Effector memory CD8-positive, alpha-beta T cell (primary cell): ENCODE data around the gene LRRC71.

ENCODE experiments used
- ATAC-seq: fragments of 150-1000 bp; cut with Tn5 transposase; replicated peaks from 2 replicates; pipeline ENCODE4 v1.10.0; 2021; ENCODE audit warnings: mild to moderate bottlenecking, moderate library complexity
- DNase-seq, 3 experiments: peaks; one replicate each; pipeline ENCODE4 v3.0.0; 2021
- H3K27ac Mint-ChIP-seq, 2 donors: one replicate each; pipeline ENCODE4 v1.8.0; 2022; ENCODE audit warnings: mild to moderate bottlenecking in 2 of 2, mixed read lengths in 2 of 2, moderate library complexity in 2 of 2
- H3K27me3 Mint-ChIP-seq, 2 donors: one replicate each; pipeline ENCODE4 v1.8.0; 2022; ENCODE audit warnings: mixed read lengths in 2 of 2
- H3K36me3 Mint-ChIP-seq: one replicate; pipeline ENCODE4 v1.8.0; 2022; ENCODE audit warnings: mild to moderate bottlenecking, moderate library complexity, mixed read lengths; ENCODE audit not compliant: insufficient read depth
- H3K4me1 Mint-ChIP-seq, 2 donors: one replicate each; pipeline ENCODE4 v1.8.0; 2022; ENCODE audit warnings: low read depth in 2 of 2, mixed read lengths in 2 of 2
- H3K4me3 Mint-ChIP-seq, 2 donors: one replicate each; pipeline ENCODE4 v1.8.0; 2022; ENCODE audit warnings: mild to moderate bottlenecking in 2 of 2, mixed read lengths in 2 of 2, moderate library complexity in 2 of 2
- H3K9me3 Mint-ChIP-seq, 2 donors: one replicate each; pipeline ENCODE4 v1.8.0; 2022; ENCODE audit warnings: mixed read lengths in 2 of 2

Gene LRRC71

DNA sequence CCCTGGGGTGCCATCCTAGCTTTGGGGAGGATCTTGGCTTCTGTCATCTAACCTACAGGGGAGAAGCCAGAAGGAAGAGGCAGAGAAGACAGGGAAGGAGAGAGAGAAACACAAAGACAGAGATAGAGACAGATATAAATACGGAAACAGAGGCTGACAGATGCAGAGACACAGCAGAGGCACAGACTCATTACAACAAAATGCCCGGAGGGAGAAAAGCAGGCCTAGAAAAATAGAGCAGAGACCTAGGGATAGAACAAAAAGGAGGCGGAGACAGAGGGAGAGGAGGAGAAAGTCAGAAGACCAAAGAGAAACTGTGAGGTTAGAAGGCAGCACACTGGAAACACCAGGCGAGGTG, 25.0 kb upstream of the LRRC71 start:
- ATAC-seq (no peak), DNase-seq (no peak)
- Mint-ChIP-seq H3K36me3 (no peaks in the 10 kb centered on the region), H3K9me3 (no peaks in the 10 kb centered on the region), H3K27me3 (peaks cover 69 to 98% of the 10 kb centered on the region in 2 donors), H3K27ac (no peak overlapping the region), H3K4me3 (no peak overlapping the region), H3K4me1 (peaks cover 6 to 11% of the 10 kb centered on the region in 2 donors)

DNA sequence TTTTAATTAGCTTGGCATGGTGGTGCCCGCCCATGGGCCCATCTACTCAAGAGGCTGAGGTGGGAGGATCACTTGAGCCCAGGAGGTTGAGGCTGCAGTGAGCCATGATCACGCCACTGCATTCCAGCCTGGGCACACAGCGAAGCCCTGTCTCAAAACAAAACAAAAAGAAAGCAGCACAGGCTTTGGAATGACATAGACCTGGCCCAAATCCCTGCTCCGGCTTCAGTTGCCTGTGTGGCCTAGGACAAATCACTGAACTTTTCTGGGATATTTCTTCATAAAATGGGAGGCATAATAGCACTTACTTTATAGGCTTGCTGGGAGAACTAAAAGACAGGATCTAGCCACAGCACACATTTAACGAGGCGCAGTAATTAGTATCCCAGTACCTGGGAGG, 24.5 kb upstream of the LRRC71 start:
- H3K36me3 Mint-ChIP-seq, result no peaks in the 10 kb centered on the region
- DNase-seq (no peak), ATAC-seq (no peak)
- H3K27ac Mint-ChIP-seq, result no peak overlapping the region
- H3K27me3 Mint-ChIP-seq, result peaks cover 69 to 98% of the 10 kb centered on the region in 2 donors
- no peaks in the 10 kb centered on the region for H3K9me3 Mint-ChIP-seq
- H3K4me1 Mint-ChIP-seq, result peaks cover 5 to 11% of the 10 kb centered on the region in 2 donors
- H3K4me3 Mint-ChIP-seq, result no peak overlapping the region

DNA sequence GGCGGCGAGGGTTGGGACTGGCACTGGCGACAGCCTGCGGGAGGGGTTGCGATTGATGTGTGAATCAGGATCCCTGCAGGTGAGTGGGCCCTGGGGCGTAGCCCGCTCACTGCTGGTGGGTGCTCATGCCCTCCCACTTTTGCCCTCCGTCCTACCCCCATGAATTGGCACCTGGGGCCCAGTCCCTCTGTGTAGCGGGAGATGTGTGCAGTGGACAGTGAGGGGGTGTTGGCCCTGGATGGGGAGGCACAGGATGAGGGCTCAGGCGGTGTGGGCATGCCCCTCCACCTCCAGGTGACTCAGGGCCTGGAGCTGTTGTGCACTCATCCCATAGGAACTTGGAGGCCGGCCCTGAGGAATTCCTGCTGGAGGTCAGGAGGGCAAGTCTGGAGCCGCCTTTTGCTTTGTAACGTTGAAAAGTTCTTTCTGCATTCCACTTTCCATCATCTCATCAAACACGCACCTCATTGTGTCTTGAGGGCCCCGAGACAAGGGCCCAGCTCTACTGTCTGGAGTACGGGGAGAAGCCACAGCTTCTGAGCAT, 23.9 kb upstream of the LRRC71 start:
- H3K27ac Mint-ChIP-seq, result no peak overlapping the region
- H3K27me3 Mint-ChIP-seq, result peaks cover 69 to 98% of the 10 kb centered on the region in 2 donors
- peaks cover 5 to 11% of the 10 kb centered on the region in 2 donors for H3K4me1 Mint-ChIP-seq
- DNase-seq (no peak), ATAC-seq (no peak)
- H3K9me3 Mint-ChIP-seq, result no peaks in the 10 kb centered on the region
- H3K36me3 Mint-ChIP-seq, result no peaks in the 10 kb centered on the region
- no peak overlapping the region for H3K4me3 Mint-ChIP-seq

DNA sequence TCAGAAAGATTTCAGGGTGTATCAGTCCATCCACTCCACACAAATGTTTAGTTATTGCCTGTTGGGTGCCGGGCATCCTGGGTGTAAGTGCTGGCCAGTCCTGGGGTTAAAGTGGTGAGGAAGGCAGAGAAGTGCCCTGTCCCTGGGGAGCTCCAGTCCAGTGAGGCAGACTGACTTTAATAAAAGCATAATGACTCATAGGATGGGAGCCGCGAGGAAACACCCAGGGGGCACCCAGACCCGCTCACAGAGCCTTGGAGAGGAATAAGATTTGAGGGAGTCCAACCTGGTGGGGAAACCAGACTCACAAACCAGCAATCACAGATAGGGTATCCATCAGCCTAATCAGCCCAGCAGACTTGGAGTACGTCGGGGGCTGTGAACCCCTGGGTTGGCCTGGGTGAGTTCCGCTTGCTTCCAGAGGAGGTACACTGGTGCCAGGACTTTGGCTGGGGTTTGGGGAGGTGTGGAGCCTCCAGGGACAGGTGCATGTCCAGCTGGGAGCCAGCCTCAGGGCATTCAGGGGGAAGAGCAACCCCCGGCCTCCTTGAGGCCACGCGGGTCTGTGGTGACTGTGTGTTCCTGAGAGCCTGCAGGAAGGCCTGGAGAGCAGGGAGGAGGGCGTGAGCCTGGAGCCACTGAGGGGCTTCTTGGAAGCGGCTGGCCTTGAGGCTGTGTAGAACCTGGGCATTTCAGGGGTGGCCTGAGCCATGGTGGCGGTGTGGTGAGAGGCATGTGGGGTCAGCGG, 23.2 kb upstream of the LRRC71 start:
- ATAC-seq (no peak), DNase-seq (no peak)
- H3K4me3 Mint-ChIP-seq, result no peak overlapping the region
- no peak overlapping the region for H3K27ac Mint-ChIP-seq
- peaks cover 72 to 99% of the 10 kb centered on the region in 2 donors for H3K27me3 Mint-ChIP-seq
- peaks cover 5 to 8% of the 10 kb centered on the region in 2 donors for H3K4me1 Mint-ChIP-seq
- H3K36me3 Mint-ChIP-seq, result no peaks in the 10 kb centered on the region
- H3K9me3 Mint-ChIP-seq, result no peaks in the 10 kb centered on the region

DNA sequence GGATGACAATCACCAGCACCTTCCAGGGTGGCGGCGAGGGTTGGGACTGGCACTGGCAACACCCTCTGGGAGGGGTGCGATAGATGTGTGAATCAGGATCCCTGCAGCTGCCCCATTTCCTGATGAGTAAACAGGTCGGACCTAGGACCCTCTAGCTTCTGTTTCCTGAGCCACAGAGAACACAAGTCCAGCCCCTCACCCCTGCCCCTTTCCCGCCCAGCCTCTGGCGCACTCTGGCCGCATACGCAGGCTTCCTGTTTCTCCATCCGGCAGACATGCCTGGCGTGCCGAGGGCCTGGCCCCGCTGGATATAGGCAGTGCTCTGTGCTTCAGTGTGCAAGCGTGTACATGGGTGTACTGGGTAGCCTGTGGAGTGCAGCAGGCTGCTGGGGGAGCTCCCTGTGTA, 22.3 kb upstream of the LRRC71 start:
- H3K4me1 Mint-ChIP-seq, result peaks cover 5 to 6% of the 10 kb centered on the region in 2 donors
- DNase-seq, result no peak
- H3K27ac Mint-ChIP-seq, result no peak overlapping the region
- no peak overlapping the region for H3K4me3 Mint-ChIP-seq
- H3K9me3 Mint-ChIP-seq, result no peaks in the 10 kb centered on the region
- H3K27me3 Mint-ChIP-seq, result peaks cover 72 to 95% of the 10 kb centered on the region in 2 donors
- ATAC-seq, result no peak
- no peaks in the 10 kb centered on the region for H3K36me3 Mint-ChIP-seq

DNA sequence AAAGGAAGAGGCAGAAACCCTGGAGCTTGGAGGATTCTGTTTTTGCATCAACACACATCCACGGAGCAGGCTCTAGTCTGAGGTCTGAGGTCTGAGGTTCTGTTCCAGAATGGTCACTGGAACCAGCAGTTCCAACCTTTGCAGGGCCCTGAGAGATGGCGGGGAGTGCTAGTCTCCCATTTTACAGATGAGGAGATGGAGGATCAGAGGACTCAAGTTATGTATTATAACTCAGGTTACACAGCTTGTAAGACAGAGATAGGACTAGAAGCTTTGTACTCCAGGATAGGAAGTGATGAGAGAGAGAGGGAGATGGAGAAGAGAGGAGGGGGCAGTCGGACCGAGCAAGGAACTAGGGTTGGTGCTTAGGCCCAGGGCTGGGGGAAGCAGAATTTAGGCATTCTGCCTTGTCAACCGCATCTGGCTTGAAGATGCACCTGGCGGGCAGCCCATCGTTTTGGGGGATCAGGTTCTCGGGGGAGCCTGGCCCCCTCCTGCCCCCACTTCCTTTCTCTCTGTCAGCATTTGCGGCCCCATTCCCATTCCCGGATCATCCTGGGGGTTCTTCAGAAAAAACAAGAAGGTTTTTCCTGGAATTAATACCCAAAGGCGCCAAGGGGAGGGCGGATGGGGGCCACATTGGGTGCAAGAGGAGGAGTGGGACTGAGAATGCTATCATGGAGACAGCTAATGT, 21.3 kb upstream of the LRRC71 start:
- no peak overlapping the region for H3K4me3 Mint-ChIP-seq
- H3K27me3 Mint-ChIP-seq, result peaks cover 76 to 86% of the 10 kb centered on the region in 2 donors
- ATAC-seq (no peak), DNase-seq (no peak)
- no peaks in the 10 kb centered on the region for H3K36me3 Mint-ChIP-seq
- peaks cover 5 to 6% of the 10 kb centered on the region in 2 donors for H3K4me1 Mint-ChIP-seq
- H3K9me3 Mint-ChIP-seq, result no peaks in the 10 kb centered on the region
- no peak overlapping the region for H3K27ac Mint-ChIP-seq

DNA sequence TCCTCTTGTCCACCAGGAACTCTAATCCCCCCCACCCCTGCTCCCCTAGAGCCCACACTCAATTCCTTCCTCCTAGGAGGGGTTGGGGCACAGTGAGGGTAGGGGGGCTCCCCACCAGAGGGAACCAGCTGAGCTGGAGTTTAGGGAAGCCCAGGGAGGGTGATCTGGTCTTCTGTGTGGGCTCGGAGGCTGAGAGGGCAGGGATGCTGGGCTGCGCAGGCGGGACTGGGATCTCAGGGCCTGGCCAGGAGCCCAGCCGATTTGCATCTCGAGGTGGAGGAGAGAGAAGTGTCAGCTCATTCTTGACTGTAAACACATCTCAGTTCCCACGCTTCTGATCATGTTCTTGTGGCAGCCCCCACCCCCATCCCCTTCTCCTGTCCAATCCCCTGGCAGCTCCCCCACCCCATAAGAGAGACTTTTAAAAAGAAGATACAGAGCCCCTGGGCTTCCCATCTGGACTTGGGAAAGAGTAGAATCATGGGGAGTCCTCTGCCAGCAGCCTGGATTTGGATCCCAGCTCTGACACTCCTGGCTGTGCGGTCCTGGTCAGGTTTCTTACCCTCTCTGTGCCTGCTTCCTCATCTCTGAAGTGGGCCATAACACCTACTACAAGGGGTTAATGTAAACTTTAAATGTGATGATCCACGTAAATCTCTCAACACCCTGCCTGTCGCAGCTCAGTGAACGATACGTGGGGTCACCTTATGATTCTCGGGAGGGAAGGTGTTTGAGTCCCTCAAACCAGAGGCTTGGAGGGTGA, 20.3 kb upstream of the LRRC71 start:
- no peaks in the 10 kb centered on the region for H3K36me3 Mint-ChIP-seq
- H3K27me3 Mint-ChIP-seq, result peaks cover 71 to 77% of the 10 kb centered on the region in 2 donors
- H3K4me1 Mint-ChIP-seq, result peaks cover 5 to 6% of the 10 kb centered on the region in 2 donors
- no peak overlapping the region for H3K27ac Mint-ChIP-seq
- no peak overlapping the region for H3K4me3 Mint-ChIP-seq
- H3K9me3 Mint-ChIP-seq, result no peaks in the 10 kb centered on the region
- ATAC-seq (no peak), DNase-seq (no peak)

DNA sequence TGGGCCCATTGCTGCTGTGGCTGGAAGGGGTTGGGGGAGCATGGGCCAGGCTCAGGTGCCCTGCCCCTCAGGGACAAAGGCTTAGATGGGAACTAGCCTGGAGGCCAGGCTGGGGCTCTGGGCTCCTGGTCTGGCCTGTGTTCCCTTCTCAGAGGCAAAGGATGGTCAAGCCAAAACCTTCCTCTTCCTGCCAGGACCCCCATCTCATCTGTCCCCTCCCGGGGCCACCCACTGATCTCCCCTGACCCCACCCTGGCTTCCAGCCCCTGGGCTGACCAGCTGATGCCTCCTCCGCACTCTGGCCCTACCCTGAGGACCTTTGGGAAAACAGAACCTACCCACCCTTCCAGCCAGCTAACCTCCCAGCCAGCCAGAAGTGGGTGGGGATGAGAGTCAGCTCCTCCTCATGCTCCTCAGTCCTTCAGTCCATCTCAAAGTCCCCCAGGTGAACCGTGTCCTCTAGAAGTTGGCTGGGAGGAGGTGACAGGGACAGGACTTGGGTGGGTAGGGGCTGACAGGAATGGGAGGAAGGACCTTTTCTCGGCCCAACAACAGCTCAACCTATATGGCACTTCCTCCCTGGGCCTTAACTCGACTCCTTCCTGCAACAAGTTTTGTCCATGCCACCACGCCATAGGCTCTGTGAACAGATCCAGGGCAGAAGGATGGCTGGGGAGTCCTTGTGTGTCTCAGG, 19.4 kb upstream of the LRRC71 start:
- no peaks in the 10 kb centered on the region for H3K36me3 Mint-ChIP-seq
- H3K4me3 Mint-ChIP-seq, result no peak overlapping the region
- DNase-seq (no peak), ATAC-seq (no peak)
- peaks cover 71 to 77% of the 10 kb centered on the region in 2 donors for H3K27me3 Mint-ChIP-seq
- no peaks in the 10 kb centered on the region for H3K9me3 Mint-ChIP-seq
- H3K4me1 Mint-ChIP-seq, result peaks cover 5 to 6% of the 10 kb centered on the region in 2 donors
- no peak overlapping the region for H3K27ac Mint-ChIP-seq

DNA sequence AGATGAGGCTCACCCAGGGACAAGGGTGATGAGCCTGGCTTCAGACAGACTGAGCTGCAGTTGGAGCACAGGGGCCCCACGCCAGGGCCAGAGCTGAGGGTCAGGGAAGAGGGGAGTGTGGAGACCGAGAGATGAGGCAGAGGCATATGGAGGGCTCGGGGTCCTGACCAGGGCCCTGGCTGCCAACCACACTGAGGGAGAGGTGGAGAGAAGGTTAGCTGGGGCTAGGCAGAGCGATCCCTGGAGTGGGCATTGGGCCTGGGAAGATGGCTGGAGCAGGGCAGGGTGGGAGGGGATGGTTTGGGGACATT, 18.9 kb upstream of the LRRC71 start:
- peaks cover 5 to 6% of the 10 kb centered on the region in 2 donors for H3K4me1 Mint-ChIP-seq
- H3K27ac Mint-ChIP-seq, result no peak overlapping the region
- no peak for ATAC-seq
- DNase-seq, result no peak
- H3K27me3 Mint-ChIP-seq, result peaks cover 71 to 77% of the 10 kb centered on the region in 2 donors
- H3K4me3 Mint-ChIP-seq, result no peak overlapping the region
- no peaks in the 10 kb centered on the region for H3K36me3 Mint-ChIP-seq
- H3K9me3 Mint-ChIP-seq, result no peaks in the 10 kb centered on the region

DNA sequence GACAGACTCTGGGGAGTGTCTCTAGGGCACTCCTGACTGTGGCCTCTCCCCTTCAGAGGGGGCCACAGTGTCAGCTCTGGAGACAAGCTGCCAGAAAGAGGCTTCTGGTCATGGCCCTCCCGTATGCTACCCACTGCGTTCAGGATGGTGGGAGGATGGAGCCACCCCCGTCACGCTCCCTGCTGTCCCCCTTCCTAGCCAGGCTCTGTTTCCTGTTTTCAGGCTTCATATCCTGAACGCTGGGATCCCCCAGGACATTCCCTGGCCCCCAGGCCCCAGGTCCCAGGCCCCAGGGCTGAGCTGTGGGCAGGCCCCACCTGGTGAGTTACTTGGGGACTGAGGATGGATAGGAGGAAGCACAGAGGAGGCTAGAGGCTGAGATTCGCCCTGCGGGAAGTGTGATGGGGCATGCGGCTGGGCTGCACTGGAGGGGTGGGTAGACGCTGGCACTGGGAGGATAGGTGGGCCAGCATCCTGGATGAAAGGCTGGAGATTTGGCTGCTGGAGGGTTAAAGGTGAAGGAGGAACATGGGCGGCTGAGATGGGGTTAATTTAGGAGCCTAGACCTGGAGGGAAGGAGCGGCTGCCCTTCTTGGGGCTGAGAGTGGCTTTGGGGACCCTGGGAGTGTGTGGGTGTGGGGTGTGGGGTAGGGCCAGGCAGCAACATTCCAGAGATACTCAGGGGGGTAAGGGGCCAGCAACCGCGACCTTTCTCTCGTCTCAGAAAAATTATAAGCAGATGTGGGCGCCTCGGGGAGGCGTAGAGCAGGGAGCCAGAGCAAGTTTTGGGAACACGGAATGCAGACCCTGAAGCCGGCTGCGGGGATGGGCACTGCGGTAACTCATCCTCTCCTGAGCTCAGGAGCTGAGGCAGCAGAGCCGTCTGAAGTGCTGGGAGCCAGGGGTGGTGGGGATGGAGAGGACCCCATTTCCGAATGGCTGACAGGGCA, 18.2 kb upstream of the LRRC71 start:
- Mint-ChIP-seq H3K4me1 (peaks cover 5 to 7% of the 10 kb centered on the region in 2 donors), H3K27ac (no peak overlapping the region), H3K36me3 (no peaks in the 10 kb centered on the region), H3K27me3 (peaks cover 71 to 77% of the 10 kb centered on the region in 2 donors), H3K9me3 (no peaks in the 10 kb centered on the region), H3K4me3 (no peak overlapping the region)
- ATAC-seq (no peak), DNase-seq (no peak)

DNA sequence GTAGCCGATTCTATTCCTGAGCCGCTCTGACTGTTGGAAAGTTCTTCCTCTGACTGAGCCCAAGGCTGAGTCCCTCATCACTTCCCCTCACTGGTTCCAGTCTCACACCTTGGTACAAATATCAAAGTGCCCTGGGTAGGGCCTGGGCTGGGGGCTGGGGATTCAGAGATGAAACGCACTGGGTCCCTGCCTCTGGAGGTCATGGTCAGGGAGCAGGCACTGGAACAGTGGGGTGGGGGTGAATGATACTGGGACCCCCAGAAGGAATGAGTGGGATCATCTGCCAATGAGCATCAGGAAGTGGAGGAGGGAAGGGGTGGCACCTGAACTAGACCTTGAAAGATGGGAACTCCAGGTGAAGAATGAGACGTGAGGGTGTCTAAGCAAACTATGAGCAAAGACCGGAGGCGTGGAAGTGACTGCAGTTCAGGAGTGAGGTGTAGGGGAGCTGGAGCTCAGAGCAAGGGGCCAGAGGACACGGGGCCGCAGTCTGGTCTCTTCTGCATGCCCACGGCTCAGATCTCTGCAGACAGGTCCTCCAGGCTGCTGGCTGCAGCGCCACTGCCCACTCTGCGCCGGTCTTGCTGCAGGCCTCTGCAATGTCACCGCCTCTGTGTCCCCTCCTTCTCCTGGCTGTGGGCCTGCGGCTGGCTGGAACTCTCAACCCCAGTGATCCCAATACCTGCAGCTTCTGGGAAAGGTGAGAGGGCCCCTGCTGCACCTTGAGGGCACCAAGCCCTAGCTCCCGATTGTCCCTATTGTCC, 16.9 kb upstream of the LRRC71 start:
- no peaks in the 10 kb centered on the region for H3K9me3 Mint-ChIP-seq
- no peak overlapping the region for H3K4me3 Mint-ChIP-seq
- no peaks in the 10 kb centered on the region for H3K36me3 Mint-ChIP-seq
- H3K27ac Mint-ChIP-seq, result no peak overlapping the region
- peaks cover 61 to 70% of the 10 kb centered on the region in 2 donors for H3K27me3 Mint-ChIP-seq
- peaks cover 1 to 2% of the 10 kb centered on the region in 2 donors for H3K4me1 Mint-ChIP-seq
- no peak for DNase-seq
- no peak for ATAC-seq
